ENCODE measurements around the gene GUK1.

The GUK1 gene

DNA sequence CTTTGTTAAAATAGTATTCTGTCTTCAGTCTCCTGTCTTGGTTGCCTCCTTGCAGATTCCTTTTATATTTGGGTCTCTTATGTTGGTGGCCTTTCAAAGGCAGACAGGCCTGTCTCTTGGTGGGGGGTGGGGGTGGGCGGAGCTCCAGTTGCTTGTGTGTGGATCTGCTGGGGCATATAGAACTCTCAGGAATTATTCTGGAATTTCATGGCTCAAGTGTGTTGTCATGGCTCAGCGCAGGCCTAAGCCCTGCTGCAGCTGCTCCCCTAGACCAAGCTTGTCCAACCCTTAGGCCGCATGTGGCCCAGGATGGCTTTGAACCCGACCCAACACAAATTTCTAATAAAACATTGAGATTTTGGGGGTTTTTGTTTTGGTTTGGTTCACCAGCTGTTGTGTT lies 44.9 kb upstream of the GUK1 start:
- H3K4me3 ChIP-seq (ENCODE audit: low read length), result no peak overlapping the region
- TF ChIP-seq CTCF (conservative IDR thresholded peaks at IDR 0.05; ENCODE audit: low read length), result no peak
- DNase-seq (ENCODE audit: low read depth), result no peak

DNA sequence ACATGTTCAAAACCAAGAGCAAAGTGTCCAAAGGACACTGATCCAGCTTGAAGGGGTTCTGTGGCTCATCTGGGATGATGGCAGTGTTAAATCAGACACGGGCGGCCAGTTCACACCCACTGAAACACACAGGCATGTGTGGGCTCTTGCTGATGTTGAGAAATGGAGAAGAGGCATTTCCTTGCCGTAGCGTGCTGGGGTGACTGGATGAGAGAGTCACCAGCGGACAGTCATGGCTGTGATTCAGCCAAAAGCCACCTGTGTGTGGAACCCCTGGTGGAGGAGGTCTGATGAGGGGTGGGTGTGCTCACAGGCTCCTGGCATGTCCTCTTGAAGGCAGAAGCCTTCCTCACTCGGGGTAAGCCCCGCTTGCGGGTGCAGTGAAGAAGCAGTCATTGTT lies 44.1 kb upstream of the GUK1 start:
- TF ChIP-seq CTCF (conservative IDR thresholded peaks at IDR 0.05; ENCODE audit: low read length), result no peak
- DNase-seq (ENCODE audit: low read depth), result no peak
- no peak overlapping the region for H3K4me3 ChIP-seq (ENCODE audit: low read length)

- no peak for TF ChIP-seq CTCF (conservative IDR thresholded peaks at IDR 0.05; ENCODE audit: low read length)
- no peak overlapping the region for H3K4me3 ChIP-seq (ENCODE audit: low read length)
- no peak for DNase-seq (ENCODE audit: low read depth)
Observed at GRCh38 chr1:228096416-228097332, 43.4 kb upstream of the GUK1 start.

DNA sequence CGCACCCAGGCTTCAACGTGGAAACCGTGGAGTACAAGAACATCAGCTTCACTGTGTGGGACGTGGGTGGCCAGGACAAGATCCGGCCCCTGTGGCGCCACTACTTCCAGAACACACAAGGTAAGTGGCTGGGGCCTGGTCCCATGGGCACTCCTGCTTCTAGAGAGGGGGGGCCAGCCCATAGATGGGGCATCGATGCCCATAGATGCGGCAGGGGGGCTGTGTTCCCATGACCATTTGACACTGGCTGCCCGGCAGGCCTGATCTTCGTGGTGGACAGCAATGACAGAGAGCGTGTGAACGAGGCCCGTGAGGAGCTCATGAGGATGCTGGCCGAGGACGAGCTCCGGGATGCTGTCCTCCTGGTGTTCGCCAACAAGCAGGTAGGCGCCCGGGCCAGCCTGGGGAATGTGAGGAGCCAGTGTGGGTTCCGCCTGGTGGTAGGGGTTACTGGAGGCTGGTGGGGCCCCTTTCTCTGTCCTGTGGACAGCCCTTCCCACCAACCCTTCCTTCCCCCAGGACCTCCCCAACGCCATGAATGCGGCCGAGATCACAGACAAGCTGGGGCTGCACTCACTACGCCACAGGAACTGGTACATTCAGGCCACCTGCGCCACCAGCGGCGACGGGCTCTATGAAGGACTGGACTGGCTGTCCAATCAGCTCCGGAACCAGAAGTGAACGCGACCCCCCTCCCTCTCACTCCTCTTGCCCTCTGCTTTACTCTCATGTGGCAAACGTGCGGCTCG lies 42.6 kb upstream of the GUK1 start:
- DNase-seq (ENCODE audit: low read depth), result no peak
- no peak overlapping the region for H3K4me3 ChIP-seq (ENCODE audit: low read length)
- TF ChIP-seq CTCF (conservative IDR thresholded peaks at IDR 0.05; ENCODE audit: low read length), result no peak

GRCh38 chr1:228098323-228098931 lies 41.7 kb upstream of the GUK1 start:
- no peak for TF ChIP-seq CTCF (conservative IDR thresholded peaks at IDR 0.05; ENCODE audit: low read length)
- no peak for DNase-seq (ENCODE audit: low read depth)
- H3K4me3 ChIP-seq (ENCODE audit: low read length), result no peak overlapping the region

DNA sequence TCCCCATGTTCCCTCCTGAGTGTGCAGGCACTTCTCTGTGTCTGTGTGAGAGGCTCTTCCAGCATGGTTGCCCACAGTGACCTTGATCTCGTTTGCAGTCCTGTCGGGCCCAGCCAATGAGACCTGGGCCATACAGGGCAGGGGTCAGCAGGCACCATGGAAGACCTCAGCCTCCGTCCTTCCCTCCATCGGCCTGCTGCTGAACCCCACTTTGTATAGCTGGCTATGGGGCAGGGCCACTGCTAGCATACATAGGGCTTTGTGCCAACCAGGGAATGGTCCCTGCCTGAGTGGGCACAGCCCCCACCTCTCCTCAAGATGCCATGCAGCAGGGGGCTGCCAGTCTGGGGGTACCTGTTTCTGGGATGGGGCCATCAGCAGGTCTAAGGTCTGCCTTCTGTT lies 40.7 kb upstream of the GUK1 start:
- no peak overlapping the region for H3K4me3 ChIP-seq (ENCODE audit: low read length)
- TF ChIP-seq CTCF (conservative IDR thresholded peaks at IDR 0.05; ENCODE audit: low read length), result no peak
- no peak for DNase-seq (ENCODE audit: low read depth)
